A549 treated with Mapracorat at 1 μM for 4 hours (cell line): ENCODE data around the gene DNPH1. TPM values are rescaled to one million over a fixed set of nuclear protein-coding genes. Genes with fewer than 3 reads are reported as not detected.

Experiments used
- total RNA-seq: library from RNA; stranded (reverse); fragments of 200-300 nt; extraction: Qiagen RNA extraction; gene quantifications from 5 replicates; pipeline ENCODE4 v1.2.3, GENCODE V29; 2022

Gene DNPH1, protein sequence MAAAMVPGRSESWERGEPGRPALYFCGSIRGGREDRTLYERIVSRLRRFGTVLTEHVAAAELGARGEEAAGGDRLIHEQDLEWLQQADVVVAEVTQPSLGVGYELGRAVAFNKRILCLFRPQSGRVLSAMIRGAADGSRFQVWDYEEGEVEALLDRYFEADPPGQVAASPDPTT
- 72.7 to 108 TPM (median 97.1 TPM) in 5 replicates for total RNA-seq

GRCh38 chr6:43228951-43229802, at the start of gene DNPH1:
TSS of gene DNPH1 (minus strand) at chr6:43229481. CDS start at chr6:43229456, 25 bp downstream.

GRCh38 chr6:43242908-43243663, 13.8 kb upstream of the DNPH1 start, which contains the start of gene TTBK1:
TSS of gene TTBK1 (plus strand) at chr6:43243481. CDS start at chr6:43246661, 3,180 bp downstream.

GRCh38 chr6:43181942-43182860, 47.1 kb downstream of the DNPH1 start, which contains the start of gene CUL9:
TSS of gene CUL9 (plus strand) at chr6:43182196. CDS start at chr6:43184311, 2,115 bp downstream.

Other genes with a start within 250 kb of the DNPH1 start
- 23.1 to 26.5 TPM (median 25.1 TPM) in 5 replicates for gene PPP2R5D, start 244.9 kb downstream of the DNPH1 start, total RNA-seq
- 88.1 to 96.0 TPM (median 92.0 TPM) in 5 replicates for gene MEA1, start 215.5 kb downstream of the DNPH1 start, total RNA-seq
- 24.6 to 28.7 TPM (median 26.6 TPM) in 5 replicates for gene KLHDC3, start 215.2 kb downstream of the DNPH1 start, total RNA-seq
- 67.5 to 78.6 TPM (median 72.7 TPM) in 5 replicates for gene RRP36, start 207.9 kb downstream of the DNPH1 start, total RNA-seq
- 6.2 to 9.1 TPM (median 7.2 TPM) in 5 replicates for gene CUL7, start 175.6 kb downstream of the DNPH1 start, total RNA-seq
- 55.1 to 64.6 TPM (median 59.6 TPM) in 5 replicates for gene MRPL2, start 170.0 kb downstream of the DNPH1 start, total RNA-seq
- 5.0 to 7.7 TPM (median 7.0 TPM) in 5 replicates for gene KLC4, start 169.8 kb downstream of the DNPH1 start, total RNA-seq
- gene PTK7, start 153.2 kb downstream of the DNPH1 start, total RNA-seq = 3.9 to 5.8 TPM (median 4.8 TPM) in 5 replicates
- gene SRF, start 58.2 kb downstream of the DNPH1 start, total RNA-seq = 12.3 to 16.9 TPM (median 16.1 TPM) in 5 replicates
- gene CUL9, start 47.3 kb downstream of the DNPH1 start, total RNA-seq = 7.2 to 12.6 TPM (median 7.9 TPM) in 5 replicates
- gene TTBK1, start 14.0 kb upstream of the DNPH1 start, total RNA-seq = 0.02 to 0.07 TPM (median 0.04 TPM) in 5 replicates
- not detected in 5 replicates for gene SLC22A7, start 68.8 kb upstream of the DNPH1 start, total RNA-seq
- gene CRIP3, start 79.3 kb upstream of the DNPH1 start, total RNA-seq = 0.39 to 0.51 TPM (median 0.43 TPM) in 5 replicates
- gene ZNF318, start 140.2 kb upstream of the DNPH1 start, total RNA-seq = 3.6 to 5.1 TPM (median 5.0 TPM) in 5 replicates
- 5.7 to 12.4 TPM (median 8.5 TPM) in 5 replicates for gene ABCC10, start 198.1 kb upstream of the DNPH1 start, total RNA-seq
- 4.5 to 7.5 TPM (median 7.1 TPM) in 5 replicates for gene DLK2, start 226.1 kb upstream of the DNPH1 start, total RNA-seq
- 15.2 to 19.9 TPM (median 18.2 TPM) in 5 replicates for gene TJAP1, start 248.1 kb upstream of the DNPH1 start, total RNA-seq